HG02943 (cell line): Measurements from ENCODE around the gene ENPP3.
"Not testable (repeated sequence)": the region's sequence is repeated elsewhere in the genome, so short reads cannot be mapped to it uniquely, and the experiment has no call there.

Experiments used
- ATAC-seq: cut with Tn5 transposase; IDR thresholded peaks from one replicate; pipeline ENCODE4 v1.9.1; 2021; ENCODE audit warnings: mild to moderate bottlenecking, low read depth, moderate library complexity; ENCODE audit not compliant: unreplicated experiment

The ENPP3 gene

GRCh38 chr6:131730264-131730663 lies 93.2 kb downstream of the ENPP3 start:
- no peak for ATAC-seq

DNA sequence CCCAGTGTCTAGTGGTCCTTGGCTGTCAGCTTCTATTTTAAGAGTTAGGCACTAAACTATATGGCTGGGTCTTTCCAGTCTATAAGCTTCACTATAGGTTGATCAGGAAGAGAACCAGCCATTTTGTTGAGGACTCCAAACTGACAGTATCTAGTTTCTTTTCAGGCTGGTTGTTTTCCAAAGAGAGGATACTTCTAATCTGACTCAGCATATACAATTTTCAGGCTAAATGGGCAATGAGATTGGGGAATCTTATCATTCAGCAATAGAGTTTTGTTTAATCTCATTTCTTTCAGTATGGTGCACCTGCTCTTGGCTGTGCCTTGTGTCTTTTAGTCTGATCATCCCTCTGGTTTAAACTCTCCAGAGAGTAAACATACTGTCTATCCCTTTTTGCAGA lies 94.1 kb downstream of the ENPP3 start:
- no peak for ATAC-seq

GRCh38 chr6:131733376-131734016 lies 96.4 kb downstream of the ENPP3 start:
- no peak for ATAC-seq

DNA sequence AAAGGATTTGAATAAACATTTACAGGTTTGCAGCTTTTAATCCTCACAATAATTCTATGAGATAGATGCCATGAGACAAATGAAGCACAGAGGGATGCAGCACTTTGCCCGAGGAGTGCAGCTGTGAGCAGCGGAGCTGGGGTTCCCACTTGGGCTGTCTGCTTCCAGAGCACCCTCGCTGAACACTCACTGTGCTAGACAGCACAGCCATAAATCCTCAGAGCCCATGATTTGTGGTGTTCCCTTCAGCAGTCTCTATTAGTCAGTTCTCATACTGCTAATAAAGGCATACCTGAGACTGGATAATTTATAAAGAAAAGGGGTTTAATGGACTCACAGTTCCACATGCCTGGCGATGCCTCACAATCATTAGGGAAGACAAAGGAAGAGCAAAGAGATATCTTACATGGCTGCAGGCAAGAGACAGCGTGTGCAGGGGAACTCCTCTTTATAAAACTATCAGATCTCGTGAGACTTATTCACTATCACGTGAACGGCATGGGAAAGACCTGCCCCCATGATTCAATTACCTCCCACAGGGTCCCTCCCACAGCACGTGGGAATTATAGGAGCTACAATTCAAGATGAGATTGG lies 99.0 kb downstream of the ENPP3 start:
- ATAC-seq: no peak

DNA sequence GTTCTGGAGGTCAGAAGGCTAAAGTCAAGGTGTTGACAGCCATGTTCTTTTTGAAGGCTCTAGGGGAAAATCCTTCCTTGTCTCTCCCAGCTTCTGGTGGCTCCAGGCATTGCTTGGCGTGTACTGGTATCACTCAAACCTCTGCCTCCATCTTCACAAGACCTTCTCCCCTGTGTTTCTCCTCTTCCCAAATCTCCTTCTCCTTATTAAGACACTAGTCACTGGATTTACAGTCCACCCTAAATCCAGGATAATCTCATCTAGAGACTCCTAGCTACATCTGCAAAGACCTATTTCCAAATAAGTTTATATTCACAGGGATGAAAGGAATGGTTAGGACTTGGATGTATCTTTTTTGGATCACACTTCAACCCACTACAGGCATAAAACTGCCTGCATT lies 99.7 kb downstream of the ENPP3 start:
- ATAC-seq: no peak

DNA sequence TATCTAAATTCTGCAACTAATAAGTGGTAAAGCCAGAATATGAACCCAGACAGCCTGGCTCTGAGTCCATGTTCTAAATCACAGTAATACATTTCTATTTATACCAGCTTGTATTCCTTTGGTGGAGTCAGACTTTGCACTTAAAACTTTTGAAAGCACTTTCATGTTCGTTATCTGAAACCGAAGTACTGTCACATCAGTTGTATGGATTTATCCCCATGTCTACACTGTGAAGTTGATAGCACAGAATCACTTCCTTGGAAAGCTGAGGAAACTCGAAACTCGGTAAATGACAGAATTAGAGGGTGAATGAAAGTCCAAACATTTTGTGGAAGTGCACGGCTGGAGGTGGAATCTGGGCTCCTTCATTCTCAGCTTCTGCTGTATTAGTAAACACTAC lies 102.0 kb downstream of the ENPP3 start:
- no peak for ATAC-seq

DNA sequence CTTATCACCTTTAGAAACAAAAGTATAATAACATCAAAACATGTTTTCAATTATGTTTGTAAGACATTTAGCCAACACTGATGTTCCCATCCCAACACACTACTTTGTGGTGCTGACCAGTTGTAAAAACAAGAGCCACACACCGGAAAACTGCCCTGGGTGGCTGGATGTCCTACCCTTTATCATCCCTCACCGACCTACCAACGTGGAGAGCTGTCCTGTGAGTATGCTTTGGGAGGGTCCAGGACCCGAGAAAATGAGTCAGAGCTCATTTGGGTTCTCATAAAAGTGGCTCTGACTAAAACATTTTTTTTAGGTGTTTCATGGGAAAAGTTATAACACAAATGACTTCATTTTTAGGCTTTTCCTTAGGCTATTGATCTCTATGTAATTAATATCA lies 103.1 kb downstream of the ENPP3 start:
- ATAC-seq: no peak

DNA sequence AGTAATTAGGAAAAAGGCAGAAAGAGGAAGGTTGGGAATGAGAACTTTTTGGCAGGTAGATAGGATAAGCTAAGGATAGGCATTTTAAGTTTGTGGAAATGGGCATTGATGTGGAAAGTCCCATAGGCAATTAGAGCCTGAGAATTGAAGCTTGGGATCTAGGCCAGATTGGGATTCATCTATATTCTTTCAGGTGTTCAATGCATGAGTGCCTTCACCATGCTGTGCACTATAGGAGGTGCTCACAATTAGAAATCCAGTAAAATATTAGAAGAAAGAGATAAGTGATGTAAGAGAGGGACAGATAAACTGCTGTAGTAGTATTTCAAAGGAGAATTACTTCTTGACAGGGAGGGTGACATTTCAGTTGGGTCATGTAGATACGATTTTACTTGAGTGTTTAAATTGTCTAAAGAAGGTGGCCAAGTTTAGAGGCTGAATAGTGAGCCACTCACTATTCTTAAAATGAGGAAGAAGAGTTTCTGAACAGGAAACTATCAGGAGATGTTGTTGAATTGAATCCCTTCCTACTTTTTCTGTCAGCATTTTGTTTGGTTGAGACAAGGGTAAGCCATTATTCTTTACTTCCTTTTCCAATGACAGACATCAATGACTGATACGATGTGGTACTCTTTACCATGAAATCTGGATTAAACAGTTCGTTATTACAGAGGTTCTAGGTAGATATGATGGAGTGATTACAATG lies 104.7 kb downstream of the ENPP3 start:
- ATAC-seq: no peak

- ATAC-seq: no peak
Observed at GRCh38 chr6:131744432-131745287, 107.6 kb downstream of the ENPP3 start.

DNA sequence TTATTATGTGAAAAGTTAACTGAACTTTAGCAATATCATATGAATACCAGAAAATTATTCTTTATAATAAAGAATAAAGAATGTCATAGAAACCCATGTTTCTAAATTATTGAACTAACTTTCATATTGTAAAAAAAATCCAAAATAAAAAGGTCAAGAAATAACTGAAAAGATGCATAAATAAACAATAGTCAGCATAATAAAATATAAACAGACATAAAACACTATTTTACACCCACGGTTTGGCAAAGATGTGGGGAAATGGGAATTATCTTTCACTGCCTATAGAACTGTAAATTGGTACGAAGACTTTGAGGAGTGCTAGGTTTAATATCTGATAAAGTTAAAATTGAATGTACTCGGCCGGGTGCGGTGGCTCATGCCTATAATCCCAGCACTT lies 108.4 kb downstream of the ENPP3 start:
- no peak for ATAC-seq

GRCh38 chr6:131747821-131748353 lies 110.8 kb downstream of the ENPP3 start:
- no peak for ATAC-seq

GRCh38 chr6:131749023-131749422 lies 111.9 kb downstream of the ENPP3 start:
- ATAC-seq: no peak

DNA sequence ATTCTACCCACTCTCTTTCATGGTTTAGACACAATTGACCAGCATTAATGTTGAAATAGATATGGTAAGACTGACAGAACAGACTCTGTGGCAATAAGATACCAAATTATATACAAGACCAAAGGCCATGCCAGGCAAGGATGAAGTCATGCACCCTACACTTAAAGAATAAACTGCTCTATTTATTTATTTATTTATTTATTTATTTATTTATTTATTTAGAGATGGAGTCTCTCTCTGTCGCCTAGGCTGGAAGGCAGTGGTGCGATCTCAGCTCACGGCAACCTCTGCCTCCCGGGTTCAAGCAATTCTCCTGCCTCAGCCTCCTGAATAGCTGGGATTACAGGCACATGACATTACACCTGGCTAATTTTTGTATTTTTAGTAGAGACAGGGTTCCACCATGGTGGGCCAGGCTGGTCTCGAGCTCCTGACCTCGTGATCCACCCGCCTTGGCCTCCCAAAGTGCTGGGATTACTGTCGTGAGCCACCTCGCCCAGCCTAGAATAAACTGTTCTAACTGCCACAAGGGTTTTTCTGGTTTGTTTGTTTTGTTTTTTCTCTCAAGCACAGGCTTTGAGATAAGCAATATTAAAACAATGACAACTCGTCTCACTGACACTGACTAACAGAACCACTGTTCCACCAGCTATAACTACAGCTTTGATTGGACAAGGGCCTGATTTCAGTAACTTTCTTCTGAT lies 114.1 kb downstream of the ENPP3 start:
- ATAC-seq: not testable (repeated sequence)

DNA sequence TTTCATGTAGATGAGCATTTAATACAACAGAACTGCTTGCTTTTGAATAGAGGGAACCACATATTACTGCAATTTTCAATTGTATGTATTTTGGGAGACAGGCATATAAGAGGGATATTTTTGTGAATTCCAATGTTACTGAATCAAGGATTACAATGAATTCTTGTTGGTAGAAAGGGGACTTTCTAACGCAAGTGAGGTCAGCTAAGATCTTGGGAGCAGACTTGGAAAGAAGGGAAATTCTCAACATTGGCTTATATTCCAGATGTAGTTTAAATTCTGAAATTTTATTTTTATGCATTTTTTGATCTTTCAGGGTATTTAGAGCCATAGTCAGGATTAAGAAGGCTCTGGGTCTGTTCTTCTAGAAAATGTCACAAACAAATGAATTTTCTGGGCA lies 117.0 kb downstream of the ENPP3 start:
- no peak for ATAC-seq

DNA sequence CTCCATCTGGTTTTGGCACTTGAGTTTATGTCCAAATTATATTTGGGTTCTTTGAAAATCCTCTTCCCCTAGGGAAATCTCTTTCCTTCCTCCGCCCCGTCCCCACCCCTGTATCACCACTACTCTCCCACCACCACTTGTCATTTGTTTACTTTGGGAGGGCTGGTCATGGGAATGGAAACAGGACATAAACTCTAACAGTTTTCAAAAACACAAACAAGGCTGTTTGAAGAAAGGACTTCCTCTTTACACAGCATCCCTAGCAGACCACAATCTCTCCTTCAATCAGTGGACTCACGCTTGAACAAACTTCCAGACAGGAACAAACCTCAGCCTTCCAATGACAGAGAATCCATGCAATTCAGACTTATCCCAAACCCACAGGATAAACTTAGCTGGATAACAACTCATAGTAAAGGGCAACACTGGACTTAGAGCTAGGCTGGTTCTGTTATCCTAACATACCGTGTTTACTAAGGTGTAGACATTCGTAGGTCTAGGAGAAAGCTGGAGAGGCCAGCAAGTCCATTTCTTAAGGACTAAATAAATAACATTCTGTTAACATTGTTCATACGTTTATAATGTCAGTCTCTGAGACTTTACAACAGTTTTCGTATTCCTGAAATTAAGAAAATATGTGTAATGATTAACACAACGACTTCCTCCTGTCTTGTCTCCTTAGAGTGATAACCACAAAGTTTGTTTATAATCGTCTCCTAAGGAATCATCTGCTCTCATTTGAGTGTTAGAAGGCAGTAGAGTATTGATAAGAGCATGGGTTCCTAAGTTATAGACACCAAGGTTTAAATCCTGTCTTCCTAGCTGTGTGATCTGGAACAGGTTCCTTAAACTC lies 117.8 kb downstream of the ENPP3 start:
- no peak for ATAC-seq

DNA sequence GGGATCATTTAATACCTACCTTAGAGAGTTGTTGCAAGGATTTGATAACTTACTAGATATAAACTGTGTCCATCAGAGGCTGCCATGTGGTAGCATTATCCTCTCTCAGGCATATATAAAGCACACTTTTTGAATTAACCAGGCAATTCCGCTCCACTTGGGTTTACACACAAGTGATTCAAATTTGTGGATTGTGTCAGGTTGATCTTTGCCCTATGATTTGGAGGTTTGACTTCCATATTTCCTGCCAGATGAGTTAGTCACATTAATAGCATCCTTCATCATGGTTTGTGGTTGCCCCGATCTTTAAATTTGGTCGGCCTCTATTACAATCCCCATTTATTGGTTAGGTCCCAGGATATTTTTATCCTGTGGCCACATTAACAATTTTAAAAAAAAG lies 118.5 kb downstream of the ENPP3 start:
- no peak for ATAC-seq

DNA sequence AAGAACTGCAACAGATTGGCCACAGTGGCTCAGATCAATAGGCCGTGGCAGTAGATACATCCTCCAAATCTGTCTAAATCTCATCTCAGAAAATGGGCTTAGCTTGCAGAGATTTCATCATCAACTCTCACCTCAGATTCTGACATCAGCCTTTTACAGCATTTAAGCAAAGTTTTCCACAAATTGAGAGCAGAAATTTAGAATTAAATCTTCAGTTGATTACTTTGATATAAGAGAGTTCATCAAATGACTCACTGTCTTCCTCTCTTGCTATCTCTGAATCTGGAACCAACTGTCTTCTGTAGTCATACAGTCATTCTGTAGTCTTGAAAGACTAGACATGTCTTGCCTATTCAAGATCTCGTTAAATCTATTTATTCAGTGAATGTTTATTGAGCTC lies 118.9 kb downstream of the ENPP3 start:
- no peak for ATAC-seq

- ATAC-seq: no peak
Observed at GRCh38 chr6:131758920-131759319, 121.8 kb downstream of the ENPP3 start.

DNA sequence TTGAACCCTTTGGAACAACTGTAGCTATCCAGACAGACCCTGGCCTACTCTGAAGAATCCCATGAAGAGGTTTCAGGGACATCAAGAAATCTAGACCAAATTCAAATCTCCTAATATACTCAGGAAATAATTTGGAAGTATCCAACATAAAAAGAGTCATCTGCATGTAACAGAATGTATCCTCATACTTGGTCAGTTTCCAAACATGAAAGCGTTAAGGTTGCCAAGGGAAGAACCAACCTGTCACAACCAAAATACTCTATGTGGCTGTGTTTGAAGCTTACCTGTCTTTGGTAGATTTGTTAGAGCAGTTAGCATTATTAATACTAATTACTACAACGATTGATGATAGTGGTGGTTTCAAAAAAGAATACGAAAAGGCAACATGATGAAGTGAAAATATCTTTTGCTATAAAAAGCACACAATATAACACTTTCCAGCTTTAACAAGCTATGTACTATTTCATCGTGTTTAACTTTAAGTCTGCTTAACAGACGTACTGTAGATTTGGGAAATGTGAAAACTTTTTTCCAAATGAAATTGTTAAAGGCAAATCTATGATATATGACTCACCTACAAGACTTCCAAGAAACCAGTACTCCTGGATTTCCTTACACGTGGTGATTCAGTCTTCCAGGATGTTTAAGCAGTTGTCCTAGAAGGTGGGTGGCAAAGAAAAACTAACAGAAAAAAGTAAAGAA lies 124.1 kb downstream of the ENPP3 start:
- ATAC-seq: no peak
